Caco-2 (cell line): ENCODE data around the gene CHDH. TPM values are rescaled to one million over a fixed set of nuclear protein-coding genes. Genes with fewer than 3 reads are reported as not detected.

Experiments
- BruUV-seq: library from RNA; stranded (reverse); fragments of 400-500 nt; replicated peaks from 2 replicates; lab custom pipeline; 2021; lab: Mats Ljungman, UMichigan
- CTCF ChIA-PET: fragments of 300-600 bp; sonication (Branson Sonifier 250); formaldehyde crosslinking; loops from one replicate; lab custom pipeline; 2022; ENCODE audit warnings: antibody characterized with exemption; lab: Charles Lee
- POLR2A ChIA-PET: fragments of 300-600 bp; sonication (Branson Sonifier 250); formaldehyde crosslinking; loops from one replicate; lab custom pipeline; 2022; ENCODE audit warnings: antibody characterized with exemption; lab: Charles Lee
- DNase-seq, 2 experiments: peaks; one replicate each; pipeline versions ENCODE4 v3.0.0 to v3.0.0-alpha.2; 2020 to 2022
- H3K27me3 ChIP-seq: replicated peaks from 2 replicates; pipeline ENCODE4 v1.6.0; 2011; ENCODE audit warnings: low read length; ENCODE audit not compliant: control insufficient read depth, insufficient read depth
- H3K36me3 ChIP-seq: 2 replicates; pipeline ENCODE4 v1.5.1; 2011; ENCODE audit warnings: low read length; ENCODE audit not compliant: control insufficient read depth, insufficient read depth
- H3K4me1 ChIP-seq: fragments of 250-450 bp; sonication (Bioruptor Pico); 2 replicates; pipeline ENCODE4 v1.5.1; 2020; ENCODE audit warnings: mild to moderate bottlenecking
- H3K4me3 ChIP-seq: 2 replicates; pipeline ENCODE4 v1.5.1; 2011; ENCODE audit warnings: low read depth, mild to moderate bottlenecking, control low read depth, low read length
- H3K9me3 ChIP-seq: fragments of 250-450 bp; sonication (Bioruptor Pico); 2 replicates; pipeline ENCODE4 v1.5.1; 2020; ENCODE audit warnings: mild to moderate bottlenecking, moderate library complexity
- H3K27ac Mint-ChIP-seq: one replicate; pipeline ENCODE4 v1.8.0; 2022; ENCODE audit warnings: mixed read lengths; ENCODE audit not compliant: unreplicated experiment
- H3K27me3 Mint-ChIP-seq: one replicate; pipeline ENCODE4 v1.8.0; 2022; ENCODE audit warnings: mixed read lengths; ENCODE audit not compliant: insufficient read depth, unreplicated experiment
- H3K36me3 Mint-ChIP-seq: one replicate; pipeline ENCODE4 v1.8.0; 2022; ENCODE audit warnings: mild to moderate bottlenecking, mixed read lengths; ENCODE audit not compliant: insufficient read depth, unreplicated experiment
- H3K4me1 Mint-ChIP-seq: one replicate; pipeline ENCODE4 v1.8.0; 2022; ENCODE audit warnings: low read depth, mixed read lengths; ENCODE audit not compliant: unreplicated experiment
- H3K4me3 Mint-ChIP-seq: one replicate; pipeline ENCODE4 v1.8.0; 2022; ENCODE audit warnings: mild to moderate bottlenecking, moderate library complexity, mixed read lengths; ENCODE audit not compliant: unreplicated experiment
- H3K9me3 Mint-ChIP-seq: one replicate; pipeline ENCODE4 v1.8.0; 2022; ENCODE audit warnings: mixed read lengths; ENCODE audit not compliant: unreplicated experiment
- intact Hi-C: fragments of 100-400 bp; cut with micrococcal nuclease; formaldehyde crosslinking; loops from one replicate; pipeline ENCODE4 v1.10.0; 2022; ENCODE audit not compliant: unreplicated experiment
- total RNA-seq: library from RNA; stranded (reverse); gene quantifications from 2 replicates; pipeline ENCODE4 v1.2.3, GENCODE V29; 2022
- TF ChIP-seq, protein P1 (sequence below), 2 experiments: fragments of 200-600 bp in 1 of 2; IDR thresholded peaks; 1 replicate in 1 of 2; 2 replicates in 1 of 2; pipeline versions ENCODE4 v1.5.1 to v1.8.0; 2011 to 2022; ENCODE audit warnings: antibody characterized with exemption in 1 of 2, control low read depth in 1 of 2, inconsistent platforms in 1 of 2, low read depth in 1 of 2, low read length in 1 of 2, mild to moderate bottlenecking in 1 of 2, moderate library complexity in 1 of 2; ENCODE audit not compliant: insufficient read depth in 1 of 2, severe bottlenecking in 1 of 2, unreplicated experiment in 1 of 2

Gene CHDH
- total RNA-seq, 1 experiment from 2014 or later = 32.4 TPM

DNA sequence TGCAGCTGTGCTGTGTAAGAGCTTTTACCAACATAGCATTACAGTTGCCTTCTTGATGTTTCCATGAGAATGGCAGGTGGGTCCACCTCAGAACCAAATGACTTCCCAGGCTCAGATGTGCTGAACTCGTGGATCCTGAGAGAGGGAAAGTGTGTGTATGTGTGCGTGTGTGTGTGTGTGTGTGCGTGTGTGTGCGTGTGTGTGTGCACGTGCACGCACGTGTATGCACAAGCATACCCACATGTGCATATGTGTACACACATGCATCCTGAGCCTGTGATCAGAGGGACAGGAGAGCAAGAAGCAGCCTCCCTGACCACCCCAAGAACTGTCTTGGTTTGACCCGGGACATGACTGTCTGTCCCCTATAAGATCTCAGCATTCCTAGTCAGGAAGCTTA is 48.1 kb downstream of the CHDH start:
- H3K27ac Mint-ChIP-seq = no peak overlapping the region
- no peak for DNase-seq
- no peaks in the 10 kb centered on the region for H3K27me3 Mint-ChIP-seq
- H3K9me3 Mint-ChIP-seq = no peaks in the 10 kb centered on the region
- Histone ChIP-seq H3K9me3 (no peaks in the 10 kb centered on the region), H3K27me3 (no peaks in the 10 kb centered on the region), H3K4me3 (no peak overlapping the region), H3K36me3 (no peaks in the 10 kb centered on the region), H3K4me1 (peaks cover 10% of the 10 kb centered on the region)
- no peaks in the 10 kb centered on the region for H3K4me1 Mint-ChIP-seq
- H3K4me3 Mint-ChIP-seq = no peak overlapping the region
- TF ChIP-seq, protein P1, sequence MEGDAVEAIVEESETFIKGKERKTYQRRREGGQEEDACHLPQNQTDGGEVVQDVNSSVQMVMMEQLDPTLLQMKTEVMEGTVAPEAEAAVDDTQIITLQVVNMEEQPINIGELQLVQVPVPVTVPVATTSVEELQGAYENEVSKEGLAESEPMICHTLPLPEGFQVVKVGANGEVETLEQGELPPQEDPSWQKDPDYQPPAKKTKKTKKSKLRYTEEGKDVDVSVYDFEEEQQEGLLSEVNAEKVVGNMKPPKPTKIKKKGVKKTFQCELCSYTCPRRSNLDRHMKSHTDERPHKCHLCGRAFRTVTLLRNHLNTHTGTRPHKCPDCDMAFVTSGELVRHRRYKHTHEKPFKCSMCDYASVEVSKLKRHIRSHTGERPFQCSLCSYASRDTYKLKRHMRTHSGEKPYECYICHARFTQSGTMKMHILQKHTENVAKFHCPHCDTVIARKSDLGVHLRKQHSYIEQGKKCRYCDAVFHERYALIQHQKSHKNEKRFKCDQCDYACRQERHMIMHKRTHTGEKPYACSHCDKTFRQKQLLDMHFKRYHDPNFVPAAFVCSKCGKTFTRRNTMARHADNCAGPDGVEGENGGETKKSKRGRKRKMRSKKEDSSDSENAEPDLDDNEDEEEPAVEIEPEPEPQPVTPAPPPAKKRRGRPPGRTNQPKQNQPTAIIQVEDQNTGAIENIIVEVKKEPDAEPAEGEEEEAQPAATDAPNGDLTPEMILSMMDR (IDR thresholded peaks at IDR 0.05; ENCODE audit: insufficient read depth in 1 of 2, low read depth in 1 of 2, low read length in 1 of 2, severe bottlenecking in 1 of 2, unreplicated experiment in 1 of 2) = no peak
- no TSS peak for BruUV-seq
- intact Hi-C loops = no loop called here
- no peaks in the 10 kb centered on the region for H3K36me3 Mint-ChIP-seq
- ChIA-PET CTCF (no interaction called here), POLR2A (no interaction called here)

DNA sequence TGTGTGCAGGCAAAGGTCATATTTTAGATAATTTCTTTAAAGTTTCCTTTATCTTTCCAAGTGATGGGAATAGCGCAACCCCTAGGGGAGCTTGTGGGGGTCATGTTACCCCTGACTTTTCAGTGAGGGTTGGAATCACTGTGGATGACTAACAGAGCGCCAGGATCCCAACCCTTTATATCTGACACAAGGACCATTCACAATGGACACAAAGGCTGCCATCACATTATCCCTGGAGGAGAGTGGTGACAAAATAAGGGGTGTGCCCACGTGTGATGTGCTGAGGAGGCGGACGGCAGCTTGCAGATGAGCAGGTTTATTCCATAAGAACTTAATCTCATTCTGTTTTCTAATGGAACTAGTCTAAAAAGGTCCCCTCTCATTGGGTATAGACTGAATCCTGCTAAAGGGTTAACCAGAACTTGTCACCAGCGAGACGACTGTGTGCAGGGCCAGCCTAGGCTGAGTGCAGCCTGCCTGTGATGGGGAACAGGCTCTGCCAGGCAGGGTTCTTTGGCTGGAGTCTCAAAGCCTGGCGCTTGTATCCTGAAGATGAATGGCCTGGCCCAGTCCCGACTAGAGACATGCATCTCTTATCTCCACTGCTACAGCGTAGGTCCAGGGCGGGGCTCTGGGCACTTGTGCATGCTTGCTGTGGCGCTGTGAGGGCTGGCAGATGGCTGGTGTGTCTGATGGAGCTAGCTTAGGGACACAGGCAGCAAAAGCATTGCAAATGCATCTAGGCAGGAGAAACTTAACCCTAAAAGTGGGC is 50.2 kb downstream of the CHDH start:
- Histone ChIP-seq H3K9me3 (no peaks in the 10 kb centered on the region), H3K27me3 (no peaks in the 10 kb centered on the region), H3K4me1 (peaks cover 10% of the 10 kb centered on the region; the same call in 1 of the 2 replicates), H3K4me3 (no peak overlapping the region), H3K36me3 (no peaks in the 10 kb centered on the region)
- H3K9me3 Mint-ChIP-seq = no peaks in the 10 kb centered on the region
- CTCF ChIA-PET = no interaction called here
- H3K27ac Mint-ChIP-seq = no peak overlapping the region
- no TSS peak for BruUV-seq
- POLR2A ChIA-PET = no interaction called here
- no peak for DNase-seq
- no peaks in the 10 kb centered on the region for H3K27me3 Mint-ChIP-seq
- no peaks in the 10 kb centered on the region for H3K4me1 Mint-ChIP-seq
- no peaks in the 10 kb centered on the region for H3K36me3 Mint-ChIP-seq
- H3K4me3 Mint-ChIP-seq = no peak overlapping the region
- intact Hi-C loops = no loop called here
- TF ChIP-seq, protein P1 (IDR thresholded peaks at IDR 0.05; ENCODE audit: insufficient read depth in 1 of 2, low read depth in 1 of 2, low read length in 1 of 2, severe bottlenecking in 1 of 2, unreplicated experiment in 1 of 2) = no peak

DNA sequence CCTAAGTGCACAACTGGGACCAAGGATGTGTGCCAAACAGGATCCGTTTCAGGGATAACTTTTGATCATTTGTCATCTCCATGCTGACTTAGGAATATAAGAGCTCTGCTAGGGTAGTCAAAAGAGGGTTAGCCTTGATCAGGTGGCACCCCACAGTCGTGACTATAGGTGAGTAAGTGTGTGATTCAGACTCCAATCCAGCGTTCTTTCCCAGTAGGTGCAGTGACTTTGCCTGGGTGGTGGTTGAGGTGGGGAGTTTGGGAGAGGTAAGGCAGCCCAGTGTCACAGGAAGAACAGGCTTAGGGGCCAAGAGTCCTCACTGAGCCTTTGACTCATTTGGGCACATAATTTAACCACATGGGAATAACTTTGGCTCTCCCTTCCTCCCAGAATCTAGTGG is 51.0 kb downstream of the CHDH start:
- POLR2A ChIA-PET = no interaction called here

More for the DNA sequence above, 51.0 kb downstream of the CHDH start:
- no peak overlapping the region for H3K4me3 Mint-ChIP-seq
- H3K9me3 Mint-ChIP-seq = no peaks in the 10 kb centered on the region
- CTCF ChIA-PET = no interaction called here
- Histone ChIP-seq H3K9me3 (no peaks in the 10 kb centered on the region), H3K36me3 (no peaks in the 10 kb centered on the region), H3K27me3 (no peaks in the 10 kb centered on the region), H3K4me1 (peaks cover 10% of the 10 kb centered on the region; the same call in 1 of the 2 replicates), H3K4me3 (no peak overlapping the region)
- no peaks in the 10 kb centered on the region for H3K27me3 Mint-ChIP-seq
- TF ChIP-seq, protein P1 (IDR thresholded peaks at IDR 0.05; ENCODE audit: insufficient read depth in 1 of 2, low read depth in 1 of 2, low read length in 1 of 2, severe bottlenecking in 1 of 2, unreplicated experiment in 1 of 2) = no peak
- no peak overlapping the region for H3K27ac Mint-ChIP-seq
- BruUV-seq = no TSS peak
- DNase-seq = no peak
- intact Hi-C loops = no loop called here
- no peaks in the 10 kb centered on the region for H3K4me1 Mint-ChIP-seq
- no peaks in the 10 kb centered on the region for H3K36me3 Mint-ChIP-seq
